ENCODE measurements around the gene KCNQ1. TPM values are rescaled to one million over a fixed set of nuclear protein-coding genes. Genes with fewer than 3 reads are reported as not detected.

Gene KCNQ1
- total and polyA plus RNA-seq, 2 of the 13 experiments (the other 11 are each of a cell fraction or from before 2014, with no cell fraction given), result 0.02 to 0.08 TPM

DNA sequence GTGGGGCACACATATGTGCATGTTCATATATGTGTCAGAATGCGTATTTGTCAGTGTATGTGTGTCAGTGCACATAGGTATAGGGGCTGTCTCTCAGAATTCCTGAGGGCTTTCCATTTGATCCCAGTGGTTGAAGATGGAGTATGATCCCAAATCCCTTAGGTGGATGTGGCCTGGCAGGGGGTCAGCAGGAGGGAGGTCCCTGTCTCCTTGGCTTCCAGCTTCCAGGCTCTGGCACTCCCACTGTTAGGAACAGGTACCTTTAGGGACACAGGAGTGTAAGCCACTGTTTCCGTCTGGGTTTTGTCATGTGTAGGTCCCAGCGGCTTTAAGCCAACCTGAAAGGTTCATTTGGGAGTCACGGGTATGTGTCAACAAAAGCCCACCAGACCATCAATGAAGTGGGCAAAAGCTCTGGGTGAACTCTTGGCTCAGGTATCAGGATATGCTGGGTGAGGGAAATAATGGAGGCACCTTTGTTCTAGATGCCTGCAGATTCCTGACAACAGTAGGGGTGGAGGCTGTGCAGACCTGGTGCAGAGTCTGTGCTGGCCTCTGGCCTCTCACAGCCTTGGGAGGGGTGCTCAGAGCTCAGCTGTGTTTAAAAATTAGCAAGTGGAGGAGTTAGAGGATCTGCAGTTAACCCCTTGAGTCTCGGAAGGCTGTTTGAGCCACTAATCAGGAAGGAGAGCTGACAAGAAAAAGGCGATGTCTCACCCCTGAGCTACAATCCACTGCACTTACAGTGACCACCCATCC is 246.0 kb downstream of the KCNQ1 start (continued):
- TF ChIP-seq, protein P1, sequence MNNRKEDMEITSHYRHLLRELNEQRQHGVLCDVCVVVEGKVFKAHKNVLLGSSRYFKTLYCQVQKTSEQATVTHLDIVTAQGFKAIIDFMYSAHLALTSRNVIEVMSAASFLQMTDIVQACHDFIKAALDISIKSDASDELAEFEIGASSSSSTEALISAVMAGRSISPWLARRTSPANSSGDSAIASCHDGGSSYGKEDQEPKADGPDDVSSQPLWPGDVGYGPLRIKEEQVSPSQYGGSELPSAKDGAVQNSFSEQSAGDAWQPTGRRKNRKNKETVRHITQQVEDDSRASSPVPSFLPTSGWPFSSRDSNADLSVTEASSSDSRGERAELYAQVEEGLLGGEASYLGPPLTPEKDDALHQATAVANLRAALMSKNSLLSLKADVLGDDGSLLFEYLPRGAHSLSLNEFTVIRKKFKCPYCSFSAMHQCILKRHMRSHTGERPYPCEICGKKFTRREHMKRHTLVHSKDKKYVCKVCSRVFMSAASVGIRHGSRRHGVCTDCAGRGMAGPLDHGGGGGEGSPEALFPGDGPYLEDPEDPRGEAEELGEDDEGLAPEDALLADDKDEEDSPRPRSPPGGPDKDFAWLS (CRISPR knock-in tag; IDR thresholded peaks at IDR 0.05; ENCODE audit: borderline replicate concordance), result no peak
- TF ChIP-seq NFYC (CRISPR knock-in tag; IDR thresholded peaks at IDR 0.05), result no peak
- TF ChIP-seq POLR2A (IDR thresholded peaks at IDR 0.05; ENCODE audit: insufficient read depth in 1 of 2, low read depth in 2 of 2, low read length in 2 of 2), result peak in 1 of 2 experiments; percentile 10; a peak in 1 of 4 replicates
- TF ChIP-seq SRY (CRISPR knock-in tag; IDR thresholded peaks at IDR 0.05), result 0 out of 2 replicates have a peak, but pooled peaks have one; percentile 20
- TF ChIP-seq TMF1 (CRISPR knock-in tag; IDR thresholded peaks at IDR 0.05; ENCODE audit: low read depth), result no peak
- no peak for TF ChIP-seq ZNF468 (CRISPR knock-in tag; IDR thresholded peaks at IDR 0.05)
- no peak for TF ChIP-seq SKIL (CRISPR knock-in tag; IDR thresholded peaks at IDR 0.05; ENCODE audit: borderline replicate concordance)
- peak; percentile 7; the same call in 1 of the 2 replicates for TF ChIP-seq HNF4G (IDR thresholded peaks at IDR 0.05; ENCODE audit: borderline replicate concordance, low read depth, low read length)
- TF ChIP-seq HNF4G (CRISPR knock-in tag; IDR thresholded peaks at IDR 0.05; ENCODE audit: borderline replicate concordance, low read depth), result no peak
- no peak for TF ChIP-seq MLLT10 (CRISPR knock-in tag; IDR thresholded peaks at IDR 0.05)
- TF ChIP-seq, protein P2, sequence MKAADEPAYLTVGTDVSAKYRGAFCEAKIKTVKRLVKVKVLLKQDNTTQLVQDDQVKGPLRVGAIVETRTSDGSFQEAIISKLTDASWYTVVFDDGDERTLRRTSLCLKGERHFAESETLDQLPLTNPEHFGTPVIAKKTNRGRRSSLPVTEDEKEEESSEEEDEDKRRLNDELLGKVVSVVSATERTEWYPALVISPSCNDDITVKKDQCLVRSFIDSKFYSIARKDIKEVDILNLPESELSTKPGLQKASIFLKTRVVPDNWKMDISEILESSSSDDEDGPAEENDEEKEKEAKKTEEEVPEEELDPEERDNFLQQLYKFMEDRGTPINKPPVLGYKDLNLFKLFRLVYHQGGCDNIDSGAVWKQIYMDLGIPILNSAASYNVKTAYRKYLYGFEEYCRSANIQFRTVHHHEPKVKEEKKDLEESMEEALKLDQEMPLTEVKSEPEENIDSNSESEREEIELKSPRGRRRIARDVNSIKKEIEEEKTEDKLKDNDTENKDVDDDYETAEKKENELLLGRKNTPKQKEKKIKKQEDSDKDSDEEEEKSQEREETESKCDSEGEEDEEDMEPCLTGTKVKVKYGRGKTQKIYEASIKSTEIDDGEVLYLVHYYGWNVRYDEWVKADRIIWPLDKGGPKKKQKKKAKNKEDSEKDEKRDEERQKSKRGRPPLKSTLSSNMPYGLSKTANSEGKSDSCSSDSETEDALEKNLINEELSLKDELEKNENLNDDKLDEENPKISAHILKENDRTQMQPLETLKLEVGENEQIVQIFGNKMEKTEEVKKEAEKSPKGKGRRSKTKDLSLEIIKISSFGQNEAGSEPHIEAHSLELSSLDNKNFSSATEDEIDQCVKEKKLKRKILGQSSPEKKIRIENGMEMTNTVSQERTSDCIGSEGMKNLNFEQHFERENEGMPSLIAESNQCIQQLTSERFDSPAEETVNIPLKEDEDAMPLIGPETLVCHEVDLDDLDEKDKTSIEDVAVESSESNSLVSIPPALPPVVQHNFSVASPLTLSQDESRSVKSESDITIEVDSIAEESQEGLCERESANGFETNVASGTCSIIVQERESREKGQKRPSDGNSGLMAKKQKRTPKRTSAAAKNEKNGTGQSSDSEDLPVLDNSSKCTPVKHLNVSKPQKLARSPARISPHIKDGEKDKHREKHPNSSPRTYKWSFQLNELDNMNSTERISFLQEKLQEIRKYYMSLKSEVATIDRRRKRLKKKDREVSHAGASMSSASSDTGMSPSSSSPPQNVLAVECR (CRISPR knock-in tag; IDR thresholded peaks at IDR 0.05; ENCODE audit: borderline replicate concordance), result peak; percentile 18; the same call in 1 of the 2 replicates
- TF ChIP-seq ZNF274 (CRISPR knock-in tag; IDR thresholded peaks at IDR 0.05), result no peak
- TF ChIP-seq MYC (CRISPR knock-in tag; IDR thresholded peaks at IDR 0.05; ENCODE audit: borderline replicate concordance), result no peak
- TF ChIP-seq, protein P3, sequence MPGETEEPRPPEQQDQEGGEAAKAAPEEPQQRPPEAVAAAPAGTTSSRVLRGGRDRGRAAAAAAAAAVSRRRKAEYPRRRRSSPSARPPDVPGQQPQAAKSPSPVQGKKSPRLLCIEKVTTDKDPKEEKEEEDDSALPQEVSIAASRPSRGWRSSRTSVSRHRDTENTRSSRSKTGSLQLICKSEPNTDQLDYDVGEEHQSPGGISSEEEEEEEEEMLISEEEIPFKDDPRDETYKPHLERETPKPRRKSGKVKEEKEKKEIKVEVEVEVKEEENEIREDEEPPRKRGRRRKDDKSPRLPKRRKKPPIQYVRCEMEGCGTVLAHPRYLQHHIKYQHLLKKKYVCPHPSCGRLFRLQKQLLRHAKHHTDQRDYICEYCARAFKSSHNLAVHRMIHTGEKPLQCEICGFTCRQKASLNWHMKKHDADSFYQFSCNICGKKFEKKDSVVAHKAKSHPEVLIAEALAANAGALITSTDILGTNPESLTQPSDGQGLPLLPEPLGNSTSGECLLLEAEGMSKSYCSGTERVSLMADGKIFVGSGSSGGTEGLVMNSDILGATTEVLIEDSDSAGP (CRISPR knock-in tag; IDR thresholded peaks at IDR 0.05; ENCODE audit: borderline replicate concordance), result peak; percentile 41; the same call in 1 of the 2 replicates
- no peak for TF ChIP-seq MED1 (CRISPR knock-in tag; IDR thresholded peaks at IDR 0.05)
- TF ChIP-seq, protein P4, sequence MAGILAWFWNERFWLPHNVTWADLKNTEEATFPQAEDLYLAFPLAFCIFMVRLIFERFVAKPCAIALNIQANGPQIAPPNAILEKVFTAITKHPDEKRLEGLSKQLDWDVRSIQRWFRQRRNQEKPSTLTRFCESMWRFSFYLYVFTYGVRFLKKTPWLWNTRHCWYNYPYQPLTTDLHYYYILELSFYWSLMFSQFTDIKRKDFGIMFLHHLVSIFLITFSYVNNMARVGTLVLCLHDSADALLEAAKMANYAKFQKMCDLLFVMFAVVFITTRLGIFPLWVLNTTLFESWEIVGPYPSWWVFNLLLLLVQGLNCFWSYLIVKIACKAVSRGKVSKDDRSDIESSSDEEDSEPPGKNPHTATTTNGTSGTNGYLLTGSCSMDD (CRISPR knock-in tag; IDR thresholded peaks at IDR 0.05), result no peak
- no peak for TF ChIP-seq ZNF709 (CRISPR knock-in tag; IDR thresholded peaks at IDR 0.05)
- peak; percentile 94 for TF ChIP-seq ZNF652 (CRISPR knock-in tag; IDR thresholded peaks at IDR 0.05; ENCODE audit: borderline replicate concordance, low read depth)

All from HepG2 (cell line).